HG02623 (cell line): Measurements from ENCODE around the gene POU2AF3.

Experiments
- ATAC-seq: cut with Tn5 transposase; IDR thresholded peaks from one replicate; pipeline ENCODE4 v1.9.1; 2021; ENCODE audit warnings: moderate library complexity; ENCODE audit not compliant: unreplicated experiment

Gene POU2AF3

GRCh38 chr11:111352231-111352746, 53.9 kb downstream of the POU2AF3 start:
- no peak for ATAC-seq

GRCh38 chr11:111352935-111353710, 54.8 kb downstream of the POU2AF3 start:
- ATAC-seq: no peak

- no peak for ATAC-seq
Measured at GRCh38 chr11:111353776-111354600, 55.6 kb downstream of the POU2AF3 start.

DNA sequence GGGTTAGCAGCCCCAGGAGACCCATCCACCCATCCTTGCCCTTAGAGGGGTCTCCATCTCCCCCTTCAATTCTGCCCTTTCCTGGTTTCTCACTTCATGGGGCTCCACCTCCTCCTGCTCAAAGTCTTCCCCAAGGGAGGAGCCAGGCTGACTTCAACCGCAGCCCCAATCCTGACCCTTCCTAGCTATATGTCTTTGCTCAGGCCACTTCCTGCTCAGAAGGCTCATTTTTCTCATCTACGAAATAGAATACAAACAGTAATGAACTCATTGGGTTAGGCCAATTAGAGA, 56.2 kb downstream of the POU2AF3 start:
- no peak for ATAC-seq

DNA sequence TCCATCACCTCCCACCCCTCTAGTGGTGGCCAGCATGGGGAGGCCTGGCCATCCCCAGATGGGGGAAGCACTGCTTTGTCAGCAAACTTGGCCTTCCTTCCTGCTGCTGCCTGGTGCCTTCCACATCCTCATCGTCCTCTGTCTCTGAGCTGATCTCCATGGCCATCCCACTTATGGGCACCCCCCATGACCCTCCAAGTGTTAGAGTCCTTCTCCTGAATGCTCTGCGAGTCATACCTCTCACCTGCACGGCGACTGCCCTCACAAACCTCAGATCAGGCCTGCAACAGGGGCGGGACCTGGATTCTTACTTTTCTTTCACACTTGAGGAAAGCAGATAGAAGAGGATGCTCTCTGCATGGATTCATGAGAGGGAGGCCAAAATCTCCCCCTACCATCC, 56.8 kb downstream of the POU2AF3 start:
- ATAC-seq: no peak

GRCh38 chr11:111355956-111356659, 57.8 kb downstream of the POU2AF3 start:
- no peak for ATAC-seq

- no peak for ATAC-seq
Measured at GRCh38 chr11:111356660-111357048, 58.3 kb downstream of the POU2AF3 start.

DNA sequence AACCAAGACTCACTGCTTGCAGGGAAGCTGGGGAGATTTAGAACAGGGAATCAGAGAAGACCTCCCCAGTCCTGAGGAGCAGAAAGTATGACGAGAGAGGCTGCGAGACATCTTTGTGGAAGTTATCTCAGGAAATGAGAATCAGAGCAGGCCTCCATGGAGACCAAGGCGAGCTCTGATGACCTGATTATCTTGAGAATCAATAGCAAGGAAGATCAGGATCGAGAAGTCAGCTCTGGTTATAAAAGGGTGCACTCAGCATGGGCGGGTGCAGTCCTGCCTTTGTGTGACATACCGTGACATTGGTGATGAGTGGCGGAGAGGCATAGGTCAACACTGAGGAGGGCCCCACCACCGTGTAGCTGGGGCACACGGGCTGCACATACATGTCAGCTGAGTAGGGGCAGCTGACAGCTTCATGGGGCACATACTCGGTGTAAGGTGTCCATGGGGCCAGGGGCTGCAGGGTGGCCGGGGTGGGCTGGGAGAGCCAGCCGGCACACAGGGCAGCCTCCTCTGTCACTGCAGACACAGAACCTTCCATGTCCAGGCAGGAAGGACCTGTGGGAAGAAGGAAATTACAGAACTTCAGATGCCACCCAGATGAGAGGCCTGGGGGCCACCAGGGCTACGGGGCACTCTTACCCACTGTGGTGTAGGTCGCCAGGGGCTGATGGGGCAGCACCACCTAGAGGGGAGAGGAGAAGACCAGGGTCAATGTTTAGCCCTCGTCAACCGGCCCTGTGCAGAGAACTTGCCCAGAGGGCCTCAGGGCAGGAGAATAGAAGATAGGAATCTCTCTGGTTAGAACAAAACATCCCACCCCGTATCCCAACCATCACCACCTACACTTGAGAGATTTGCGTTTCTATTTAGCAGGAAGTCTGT, 59.0 kb downstream of the POU2AF3 start:
- no peak for ATAC-seq
